HEK293 (cell line): Measurements from ENCODE around the gene PTPN20.

ENCODE experiments used
- CTCF ChIA-PET: fragments of 350-600 bp; formaldehyde crosslinking; extraction: SDS; loops from one replicate; lab custom pipeline; 2021; ENCODE audit warnings: antibody characterized with exemption; lab: Yijun Ruan, JAX
- POLR2A ChIA-PET: fragments of 300-600 bp; formaldehyde crosslinking; extraction: SDS; loops from one replicate; lab custom pipeline; 2020; ENCODE audit warnings: antibody characterized with exemption, inconsistent platforms; lab: Yijun Ruan, JAX
- H3K27ac ChIP-seq: fragments of 200-500 bp; sonication (Bioruptor generic); 2 replicates; pipeline ENCODE4 v1.5.1; 2014; ENCODE audit warnings: low read depth, low read length, control low read depth, inconsistent platforms; ENCODE audit errors: extremely low read depth
- H3K36me3 ChIP-seq, 2 experiments: fragments of 200-500 bp in 1 of 2; sonication (Bioruptor generic) in 1 of 2; 1 replicate in 1 of 2; 2 replicates in 1 of 2; pipeline ENCODE4 v1.5.1; 2014 to 2017; ENCODE audit warnings: inconsistent platforms in 2 of 2, low read length in 2 of 2; ENCODE audit not compliant: control insufficient read depth in 2 of 2, insufficient read depth in 1 of 2
- H3K4me1 ChIP-seq: fragments of 200-500 bp; sonication (Bioruptor generic); 2 replicates; pipeline ENCODE4 v1.5.1; 2014; ENCODE audit warnings: mild to moderate bottlenecking, low read length, inconsistent platforms; ENCODE audit not compliant: control insufficient read depth, insufficient read depth
- H3K4me3 ChIP-seq: 2 replicates; pipeline ENCODE4 v1.5.1; 2011; ENCODE audit warnings: low read depth, mild to moderate bottlenecking, control low read depth, low read length, moderate library complexity
- H3K9me3 ChIP-seq: fragments of 200-500 bp; sonication (Bioruptor generic); 2 replicates; pipeline ENCODE4 v1.5.1; 2014; ENCODE audit warnings: low read depth, low read length, inconsistent platforms; ENCODE audit not compliant: control insufficient read depth, insufficient read depth
- CTCF ChIP-seq: fragments of 450-650 bp; formaldehyde crosslinking; IDR thresholded peaks from 2 replicates; pipeline ENCODE4 v1.5.1; 2016; ENCODE audit warnings: missing biosample characterization, missing genetic modification characterization
- GLIS1 ChIP-seq: fragments of 450-650 bp; formaldehyde crosslinking; IDR thresholded peaks from 2 replicates; pipeline ENCODE4 v1.5.1; 2016; ENCODE audit warnings: missing biosample characterization, missing genetic modification characterization
- GLIS2 ChIP-seq: fragments of 450-650 bp; formaldehyde crosslinking; IDR thresholded peaks from 2 replicates; pipeline ENCODE4 v1.5.1; 2016; ENCODE audit warnings: missing biosample characterization, missing genetic modification characterization
- HOXD13 ChIP-seq: sonication (generic); formaldehyde crosslinking; IDR thresholded peaks from 2 replicates; pipeline ENCODE4 v1.8.0; 2022; ENCODE audit warnings: missing genetic modification reagents, borderline replicate concordance
- IKZF3 ChIP-seq: fragments of 450-650 bp; IDR thresholded peaks from 2 replicates; pipeline ENCODE4 v1.5.0; 2018; ENCODE audit warnings: missing biosample characterization, mild to moderate bottlenecking, missing genetic modification characterization, moderate library complexity
- KLF17 ChIP-seq: fragments of 450-650 bp; formaldehyde crosslinking; IDR thresholded peaks from 2 replicates; pipeline ENCODE4 v1.5.1; 2016; ENCODE audit warnings: missing biosample characterization, missing genetic modification characterization
- KLF7 ChIP-seq: fragments of 450-650 bp; formaldehyde crosslinking; IDR thresholded peaks from 2 replicates; pipeline ENCODE4 v1.5.1; 2016; ENCODE audit warnings: missing biosample characterization, missing genetic modification characterization, borderline replicate concordance
- PBX3 ChIP-seq: sonication (generic); formaldehyde crosslinking; IDR thresholded peaks from 2 replicates; pipeline ENCODE4 v1.8.1; 2022; ENCODE audit warnings: mild to moderate bottlenecking, moderate library complexity, missing genetic modification reagents
- PRDM2 ChIP-seq: fragments of 450-650 bp; formaldehyde crosslinking; IDR thresholded peaks from 2 replicates; pipeline ENCODE4 v1.5.1; 2016; ENCODE audit warnings: missing biosample characterization, missing genetic modification characterization, borderline replicate concordance
- RBAK ChIP-seq: fragments of 450-650 bp; formaldehyde crosslinking; IDR thresholded peaks from 2 replicates; pipeline ENCODE4 v1.5.1; 2016; ENCODE audit warnings: missing biosample characterization, missing genetic modification characterization
- ZBTB10 ChIP-seq: fragments of 450-650 bp; formaldehyde crosslinking; IDR thresholded peaks from 2 replicates; pipeline ENCODE4 v1.5.1; 2016; ENCODE audit warnings: missing biosample characterization, missing genetic modification characterization
- ZBTB17 ChIP-seq: fragments of 450-650 bp; formaldehyde crosslinking; IDR thresholded peaks from 2 replicates; pipeline ENCODE4 v1.5.1; 2016; ENCODE audit warnings: missing biosample characterization, missing genetic modification characterization
- ZBTB8A ChIP-seq: fragments of 450-650 bp; formaldehyde crosslinking; IDR thresholded peaks from 2 replicates; pipeline ENCODE4 v1.5.1; 2016; ENCODE audit warnings: missing biosample characterization, missing genetic modification characterization
- ZFHX2 ChIP-seq: fragments of 450-650 bp; formaldehyde crosslinking; conservative IDR thresholded peaks from 2 replicates; pipeline ENCODE4 v1.5.1; 2016; ENCODE audit warnings: missing biosample characterization, missing genetic modification characterization
- ZFP37 ChIP-seq: fragments of 450-650 bp; formaldehyde crosslinking; IDR thresholded peaks from 2 replicates; pipeline ENCODE4 v1.5.1; 2016; ENCODE audit warnings: missing biosample characterization, missing genetic modification characterization
- ZNF174 ChIP-seq: fragments of 450-650 bp; formaldehyde crosslinking; IDR thresholded peaks from 2 replicates; pipeline ENCODE4 v1.5.0; 2017; ENCODE audit warnings: missing biosample characterization, mild to moderate bottlenecking, missing genetic modification characterization
- ZNF416 ChIP-seq: fragments of 450-650 bp; formaldehyde crosslinking; IDR thresholded peaks from 2 replicates; pipeline ENCODE4 v1.5.1; 2016; ENCODE audit warnings: missing biosample characterization, missing genetic modification characterization
- ZNF624 ChIP-seq: fragments of 450-650 bp; formaldehyde crosslinking; IDR thresholded peaks from 2 replicates; pipeline ENCODE4 v1.5.1; 2017; ENCODE audit warnings: missing biosample characterization, missing genetic modification characterization
- ZNF626 ChIP-seq: fragments of 450-650 bp; sonication (Bioruptor Pico); formaldehyde crosslinking; IDR thresholded peaks from 2 replicates; pipeline ENCODE4 v1.5.1; 2018; ENCODE audit warnings: missing biosample characterization, missing genetic modification characterization, inconsistent platforms
- ZNF629 ChIP-seq: fragments of 450-650 bp; formaldehyde crosslinking; IDR thresholded peaks from 2 replicates; pipeline ENCODE4 v1.5.1; 2017; ENCODE audit warnings: missing biosample characterization, missing genetic modification characterization
- ZNF830 ChIP-seq: fragments of 450-650 bp; IDR thresholded peaks from 2 replicates; pipeline ENCODE4 v1.5.0; 2018; ENCODE audit warnings: missing biosample characterization, missing genetic modification characterization, low read depth, mild to moderate bottlenecking, moderate library complexity
- ZNF843 ChIP-seq: fragments of 450-650 bp; formaldehyde crosslinking; IDR thresholded peaks from 2 replicates; pipeline ENCODE4 v1.5.1; 2016; ENCODE audit warnings: missing biosample characterization, missing genetic modification characterization

PTPN20 gene

GRCh38 chr10:47050618-47051455 is 139.6 kb downstream of the PTPN20 start:
- no peak overlapping the region for H3K27ac ChIP-seq
- no peaks in the 10 kb centered on the region for H3K4me1 ChIP-seq
- ChIA-PET CTCF (interaction anchor here (0.7 kb wide), 2 partner anchors 9 to 1815 kb away, joined by 3 read pairs; no protein-coding TSS in a partner anchor), POLR2A (no interaction called here)
- TF ChIP-seq HOXD13 (CRISPR knock-in tag): no peak
- TF ChIP-seq ZBTB10 (tag by site-specific recombination): no peak
- no peak for TF ChIP-seq ZNF416
- no peak for TF ChIP-seq ZFHX2 (tag by site-specific recombination)
- TF ChIP-seq ZNF629 (tag by site-specific recombination): no peak
- TF ChIP-seq KLF17: no peak
- TF ChIP-seq IKZF3 (tag by site-specific recombination): no peak
- no peak for TF ChIP-seq ZBTB17 (tag by site-specific recombination)
- TF ChIP-seq ZNF174 (tag by site-specific recombination): no peak
- no peaks in the 10 kb centered on the region for H3K9me3 ChIP-seq
- no peaks in the 10 kb centered on the region for H3K36me3 ChIP-seq
- no peak overlapping the region for H3K4me3 ChIP-seq

GRCh38 chr10:47051741-47052238 is 140.6 kb downstream of the PTPN20 start:
- H3K27ac ChIP-seq: no peak overlapping the region
- no peaks in the 10 kb centered on the region for H3K4me1 ChIP-seq
- ChIA-PET CTCF (interaction anchor here (0.5 kb wide), 1 partner anchor 121 kb away, joined by 3 read pairs; no protein-coding TSS in a partner anchor), POLR2A (no interaction called here)
- H3K4me3 ChIP-seq: no peak overlapping the region
- H3K36me3 ChIP-seq: no peaks in the 10 kb centered on the region
- no peaks in the 10 kb centered on the region for H3K9me3 ChIP-seq
- TF ChIP-seq PRDM2 (tag by site-specific recombination): no peak
- TF ChIP-seq ZBTB8A (tag by site-specific recombination): no peak
- no peak for TF ChIP-seq ZNF843 (tag by site-specific recombination)
- TF ChIP-seq CTCF (tag by site-specific recombination): no peak
- no peak for TF ChIP-seq ZNF830 (tag by site-specific recombination)
- TF ChIP-seq RBAK (tag by site-specific recombination): no peak
- TF ChIP-seq PBX3 (CRISPR knock-in tag): no peak
- no peak for TF ChIP-seq KLF7
- no peak for TF ChIP-seq GLIS1
- TF ChIP-seq ZFP37: no peak
- no peak for TF ChIP-seq ZNF626
- no peak for TF ChIP-seq GLIS2 (tag by site-specific recombination)
- no peak for TF ChIP-seq ZNF624
